ES-I3 (cell line): Measurements from ENCODE around the gene VSNL1.

ENCODE experiments used
- H3K36me3 ChIP-seq: 2 replicates; pipeline ENCODE4 v1.6.1; 2013; ENCODE audit warnings: mild to moderate bottlenecking, low read length, control low read depth, moderate library complexity; ENCODE audit not compliant: insufficient read depth
- H3K4me1 ChIP-seq: 2 replicates; pipeline ENCODE4 v1.6.1; 2013; ENCODE audit warnings: mild to moderate bottlenecking, control low read depth, low read length; ENCODE audit not compliant: insufficient read depth
- H3K9ac ChIP-seq: 2 replicates; pipeline ENCODE4 v1.6.1; 2013; ENCODE audit warnings: low read depth, mild to moderate bottlenecking, low read length, moderate library complexity
- H3K9me3 ChIP-seq: 2 replicates; pipeline ENCODE4 v1.6.1; 2013; ENCODE audit warnings: mild to moderate bottlenecking, low read length, moderate library complexity; ENCODE audit not compliant: control insufficient read depth, insufficient read depth

The VSNL1 gene

GRCh38 chr2:17667898-17668297 lies 127.4 kb downstream of the VSNL1 start:
- no peaks in the 10 kb centered on the region for H3K4me1 ChIP-seq
- no peak overlapping the region for H3K9ac ChIP-seq
- H3K36me3 ChIP-seq, result peaks cover 18% of the 10 kb centered on the region
- H3K9me3 ChIP-seq, result no peaks in the 10 kb centered on the region

GRCh38 chr2:17672583-17673317 lies 132.3 kb downstream of the VSNL1 start:
- Histone ChIP-seq H3K4me1 (no peaks in the 10 kb centered on the region), H3K36me3 (peaks cover 16% of the 10 kb centered on the region), H3K9ac (no peak overlapping the region), H3K9me3 (no peaks in the 10 kb centered on the region)

GRCh38 chr2:17674817-17675216 lies 134.3 kb downstream of the VSNL1 start:
- peaks cover 6% of the 10 kb centered on the region for H3K36me3 ChIP-seq
- H3K9me3 ChIP-seq, result no peaks in the 10 kb centered on the region
- H3K9ac ChIP-seq, result no peak overlapping the region
- no peaks in the 10 kb centered on the region for H3K4me1 ChIP-seq

GRCh38 chr2:17680119-17680518 lies 139.6 kb downstream of the VSNL1 start:
- peaks cover 6% of the 10 kb centered on the region for H3K36me3 ChIP-seq
- H3K4me1 ChIP-seq, result no peaks in the 10 kb centered on the region
- H3K9ac ChIP-seq, result no peak overlapping the region
- no peaks in the 10 kb centered on the region for H3K9me3 ChIP-seq

- Histone ChIP-seq H3K4me1 (no peaks in the 10 kb centered on the region), H3K9me3 (no peaks in the 10 kb centered on the region), H3K9ac (no peak overlapping the region), H3K36me3 (peaks cover 14% of the 10 kb centered on the region)
These were observed 141.8 kb downstream of the VSNL1 start for GRCh38 chr2:17682098-17682857.

- Histone ChIP-seq H3K4me1 (no peaks in the 10 kb centered on the region), H3K9me3 (no peaks in the 10 kb centered on the region), H3K9ac (no peak overlapping the region), H3K36me3 (peaks cover 16% of the 10 kb centered on the region)
These were observed 143.5 kb downstream of the VSNL1 start for GRCh38 chr2:17683981-17684380.

GRCh38 chr2:17688600-17688999 lies 148.1 kb downstream of the VSNL1 start:
- Histone ChIP-seq H3K36me3 (peaks cover 10% of the 10 kb centered on the region; the same call in 1 of the 2 replicates), H3K4me1 (no peaks in the 10 kb centered on the region), H3K9me3 (no peaks in the 10 kb centered on the region), H3K9ac (no peak overlapping the region)

- Histone ChIP-seq H3K9ac (no peak overlapping the region), H3K9me3 (no peaks in the 10 kb centered on the region), H3K36me3 (peaks cover 10% of the 10 kb centered on the region; the same call in 1 of the 2 replicates), H3K4me1 (no peaks in the 10 kb centered on the region)
These were observed 148.5 kb downstream of the VSNL1 start for GRCh38 chr2:17689010-17689409.

GRCh38 chr2:17690776-17691175 lies 150.3 kb downstream of the VSNL1 start:
- Histone ChIP-seq H3K4me1 (no peaks in the 10 kb centered on the region), H3K9ac (no peak overlapping the region), H3K36me3 (peaks cover 14% of the 10 kb centered on the region), H3K9me3 (no peaks in the 10 kb centered on the region)
